Glutamatergic neuron (in vitro differentiated cells): ENCODE measurements around the gene TPGS1. TPM values are rescaled to one million over a fixed set of nuclear protein-coding genes. Genes with fewer than 3 reads are reported as not detected.
A peak's percentile ranks its signal among the peaks of the same experiment; 100 is the strongest.

Experiments
- DNase-seq: peaks from one replicate; pipeline ENCODE4 v3.0.0; 2022
- H3K27ac Mint-ChIP-seq: one replicate; pipeline ENCODE4 v1.8.0; 2020; ENCODE audit warnings: mild to moderate bottlenecking, mixed read lengths, inconsistent platforms; ENCODE audit not compliant: unreplicated experiment
- H3K27me3 Mint-ChIP-seq: one replicate; pipeline ENCODE4 v1.8.0; 2020; ENCODE audit warnings: mild to moderate bottlenecking, moderate library complexity, mixed read lengths, inconsistent platforms; ENCODE audit not compliant: unreplicated experiment
- H3K36me3 Mint-ChIP-seq: one replicate; pipeline ENCODE4 v1.8.0; 2020; ENCODE audit warnings: mild to moderate bottlenecking, mixed read lengths, inconsistent platforms; ENCODE audit not compliant: unreplicated experiment
- H3K4me1 Mint-ChIP-seq: one replicate; pipeline ENCODE4 v1.8.0; 2020; ENCODE audit warnings: mild to moderate bottlenecking, low read depth, mixed read lengths, inconsistent platforms; ENCODE audit not compliant: unreplicated experiment
- H3K4me3 Mint-ChIP-seq: one replicate; pipeline ENCODE4 v1.8.0; 2020; ENCODE audit warnings: mild to moderate bottlenecking, mixed read lengths, inconsistent platforms; ENCODE audit not compliant: unreplicated experiment
- H3K9me3 Mint-ChIP-seq: one replicate; pipeline ENCODE4 v1.8.0; 2020; ENCODE audit warnings: mild to moderate bottlenecking, moderate library complexity, mixed read lengths, inconsistent platforms; ENCODE audit not compliant: unreplicated experiment
- total RNA-seq: library from RNA; stranded (reverse); fragmentation: NEBNext Ultra II Directional; extraction: Animal tissue kit (Norgen Biotek cat#: 25700); gene quantifications from one replicate; pipeline ENCODE4 v1.2.1, GENCODE V29; 2021; ENCODE audit not compliant: unreplicated experiment
- TF ChIP-seq, protein P1 (sequence below): fragments of 200-600 bp; sonication (generic); IDR thresholded peaks from one replicate; pipeline ENCODE4 v1.5.0; 2021; ENCODE audit not compliant: partially characterized antibody, unreplicated experiment

The TPGS1 gene
- total RNA-seq, 1 donor from 2014 or later: 20.0 TPM

DNA sequence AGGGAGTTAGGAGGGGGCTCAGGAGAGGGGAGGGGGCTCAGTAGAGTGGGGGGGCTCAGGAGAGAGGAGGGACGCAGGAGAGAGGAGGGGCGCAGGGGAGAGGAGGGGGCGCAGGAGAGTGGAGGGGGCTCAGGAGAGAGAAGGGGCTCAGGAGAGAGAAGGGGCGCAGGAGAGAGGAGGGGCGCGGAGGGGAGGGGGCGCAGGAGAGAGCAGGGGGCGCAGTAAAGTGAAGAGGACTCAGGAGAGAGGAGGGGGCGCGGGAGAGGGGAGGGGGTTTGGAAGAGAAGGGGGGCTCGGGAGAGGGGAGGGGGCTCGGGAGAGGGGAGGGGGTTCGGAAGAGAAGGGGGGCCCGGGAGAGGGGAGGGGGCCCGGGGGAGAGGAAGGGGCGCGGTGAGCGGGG, 10.3 kb upstream of the TPGS1 start:
- Mint-ChIP-seq H3K9me3 (peaks cover 6% of the 10 kb centered on the region), H3K27me3 (peaks cover 14% of the 10 kb centered on the region), H3K27ac (no peak overlapping the region), H3K4me3 (no peak overlapping the region), H3K4me1 (peaks cover 2% of the 10 kb centered on the region), H3K36me3 (peaks cover 4% of the 10 kb centered on the region)
- DNase-seq: no peak
- TF ChIP-seq, protein P1, sequence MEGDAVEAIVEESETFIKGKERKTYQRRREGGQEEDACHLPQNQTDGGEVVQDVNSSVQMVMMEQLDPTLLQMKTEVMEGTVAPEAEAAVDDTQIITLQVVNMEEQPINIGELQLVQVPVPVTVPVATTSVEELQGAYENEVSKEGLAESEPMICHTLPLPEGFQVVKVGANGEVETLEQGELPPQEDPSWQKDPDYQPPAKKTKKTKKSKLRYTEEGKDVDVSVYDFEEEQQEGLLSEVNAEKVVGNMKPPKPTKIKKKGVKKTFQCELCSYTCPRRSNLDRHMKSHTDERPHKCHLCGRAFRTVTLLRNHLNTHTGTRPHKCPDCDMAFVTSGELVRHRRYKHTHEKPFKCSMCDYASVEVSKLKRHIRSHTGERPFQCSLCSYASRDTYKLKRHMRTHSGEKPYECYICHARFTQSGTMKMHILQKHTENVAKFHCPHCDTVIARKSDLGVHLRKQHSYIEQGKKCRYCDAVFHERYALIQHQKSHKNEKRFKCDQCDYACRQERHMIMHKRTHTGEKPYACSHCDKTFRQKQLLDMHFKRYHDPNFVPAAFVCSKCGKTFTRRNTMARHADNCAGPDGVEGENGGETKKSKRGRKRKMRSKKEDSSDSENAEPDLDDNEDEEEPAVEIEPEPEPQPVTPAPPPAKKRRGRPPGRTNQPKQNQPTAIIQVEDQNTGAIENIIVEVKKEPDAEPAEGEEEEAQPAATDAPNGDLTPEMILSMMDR: no peak

DNA sequence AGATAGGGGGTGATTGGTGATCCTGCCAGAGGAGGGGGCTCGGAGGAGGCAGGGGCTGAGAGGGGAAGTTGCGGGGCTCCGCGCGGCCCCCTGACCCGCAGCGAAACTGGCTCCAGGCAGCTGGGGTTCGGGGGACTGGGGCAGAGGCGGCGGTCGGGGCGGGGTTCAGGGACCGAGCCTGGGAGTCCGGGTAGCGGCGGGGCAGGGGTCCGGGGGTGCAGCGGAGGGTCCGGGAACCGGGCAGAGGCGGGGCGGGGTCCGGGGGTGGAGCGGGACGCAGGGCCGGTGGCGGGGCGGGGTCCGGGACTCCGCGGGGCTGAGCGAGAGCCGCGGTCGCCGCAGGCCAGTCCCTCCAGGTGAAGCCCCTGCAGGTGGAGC, 9.8 kb upstream of the TPGS1 start:
- peaks cover 6% of the 10 kb centered on the region for H3K9me3 Mint-ChIP-seq
- peaks cover 14% of the 10 kb centered on the region for H3K27me3 Mint-ChIP-seq
- peaks cover 2% of the 10 kb centered on the region for H3K4me1 Mint-ChIP-seq
- H3K27ac Mint-ChIP-seq: no peak overlapping the region
- peaks cover 4% of the 10 kb centered on the region for H3K36me3 Mint-ChIP-seq
- H3K4me3 Mint-ChIP-seq: no peak overlapping the region
- no peak for DNase-seq
- TF ChIP-seq, protein P1: no peak

GRCh38 chr19:497869-498510, 9.3 kb upstream of the TPGS1 start:
- H3K9me3 Mint-ChIP-seq: peaks cover 6% of the 10 kb centered on the region
- peaks cover 4% of the 10 kb centered on the region for H3K36me3 Mint-ChIP-seq
- H3K27ac Mint-ChIP-seq: no peak overlapping the region
- H3K27me3 Mint-ChIP-seq: peaks cover 13% of the 10 kb centered on the region
- TF ChIP-seq, protein P1: no peak
- no peak for DNase-seq
- H3K4me3 Mint-ChIP-seq: no peak overlapping the region
- H3K4me1 Mint-ChIP-seq: peaks cover 2% of the 10 kb centered on the region

DNA sequence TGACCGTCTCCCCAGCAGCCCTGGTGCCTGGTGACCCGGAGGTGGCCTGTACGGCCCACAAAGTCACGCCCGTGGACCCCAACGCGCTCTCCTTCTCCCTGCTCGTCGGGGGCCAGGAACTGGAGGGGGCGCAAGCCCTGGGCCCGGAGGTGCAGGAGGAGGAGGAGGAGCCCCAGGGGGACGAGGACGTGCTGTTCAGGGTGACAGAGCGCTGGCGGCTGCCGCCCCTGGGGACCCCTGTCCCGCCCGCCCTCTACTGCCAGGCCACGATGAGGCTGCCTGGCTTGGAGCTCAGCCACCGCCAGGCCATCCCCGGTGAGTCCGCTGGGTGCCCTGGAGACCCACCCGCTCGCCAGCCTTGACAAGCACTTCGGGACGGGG, 8.8 kb upstream of the TPGS1 start:
- Mint-ChIP-seq H3K4me1 (peaks cover 2% of the 10 kb centered on the region), H3K27ac (no peak overlapping the region), H3K9me3 (peaks cover 6% of the 10 kb centered on the region), H3K27me3 (peaks cover 11% of the 10 kb centered on the region), H3K4me3 (no peak overlapping the region), H3K36me3 (peaks cover 4% of the 10 kb centered on the region)
- DNase-seq: no peak
- TF ChIP-seq, protein P1: no peak

GRCh38 chr19:498977-499623, 8.2 kb upstream of the TPGS1 start:
- Mint-ChIP-seq H3K4me1 (no peaks in the 10 kb centered on the region), H3K27me3 (peaks cover 9% of the 10 kb centered on the region), H3K36me3 (peaks cover 4% of the 10 kb centered on the region), H3K9me3 (peaks cover 3% of the 10 kb centered on the region), H3K4me3 (peak overlapping the region; percentile 67), H3K27ac (no peak overlapping the region)
- TF ChIP-seq, protein P1: no peak
- no peak for DNase-seq
